GM10847 (cell line): Measurements from ENCODE around the gene TMOD2.

Experiments
- POLR2A ChIP-seq: IDR thresholded peaks from 2 replicates; pipeline ENCODE4 v1.6.1; 2011; ENCODE audit not compliant: insufficient read length; ENCODE audit errors: extremely low read depth

Gene TMOD2

DNA sequence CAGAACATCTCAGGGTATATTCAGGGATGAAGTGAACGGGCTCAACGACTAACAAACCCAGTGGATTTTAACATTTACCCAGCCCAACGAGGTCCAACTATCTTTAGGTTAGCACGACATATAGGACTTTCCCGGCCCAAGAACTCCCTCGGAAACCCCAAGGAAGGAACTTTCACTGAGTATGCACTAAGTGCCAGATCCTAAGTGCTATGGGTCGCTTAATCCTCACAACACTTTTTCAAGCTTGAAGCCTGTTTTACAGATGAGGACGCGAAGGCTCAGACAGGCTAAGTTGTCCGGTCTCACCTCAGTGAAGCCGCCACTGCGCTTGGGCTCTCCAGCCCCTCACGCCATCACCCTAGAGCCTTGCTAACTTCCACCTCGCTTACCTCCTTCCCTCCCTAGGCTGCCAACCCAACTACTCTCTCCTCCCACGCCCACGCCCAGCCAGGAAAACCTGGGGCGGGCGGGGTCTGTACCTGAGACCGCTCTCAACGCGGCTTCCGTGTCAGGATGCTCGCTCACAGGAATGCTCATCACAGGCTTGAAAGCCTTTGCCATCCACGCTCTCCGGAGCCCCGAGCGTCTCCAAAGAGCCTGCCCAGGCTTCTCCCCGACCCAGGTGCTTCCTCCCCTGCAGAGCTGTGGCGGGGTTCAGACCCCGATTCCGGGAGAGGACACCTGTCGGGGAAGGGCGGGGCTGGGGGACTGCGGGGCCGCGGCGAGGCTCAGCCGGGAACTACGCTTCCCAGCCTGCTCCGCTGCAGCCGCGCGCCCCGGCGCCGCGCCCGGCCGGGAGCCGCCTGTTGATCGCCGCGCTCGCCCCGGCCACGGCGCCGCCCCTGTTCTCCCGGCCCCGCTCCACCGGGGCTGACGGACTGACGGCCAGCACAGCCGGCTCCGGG lies at the start of gene TMOD2:
TMOD2 (plus strand) TSS at position 806 of the 905 bp plus-strand sequence. CDS start 14,845 bp downstream, outside the sequence.
- TF ChIP-seq POLR2A: peak; percentile 11

DNA sequence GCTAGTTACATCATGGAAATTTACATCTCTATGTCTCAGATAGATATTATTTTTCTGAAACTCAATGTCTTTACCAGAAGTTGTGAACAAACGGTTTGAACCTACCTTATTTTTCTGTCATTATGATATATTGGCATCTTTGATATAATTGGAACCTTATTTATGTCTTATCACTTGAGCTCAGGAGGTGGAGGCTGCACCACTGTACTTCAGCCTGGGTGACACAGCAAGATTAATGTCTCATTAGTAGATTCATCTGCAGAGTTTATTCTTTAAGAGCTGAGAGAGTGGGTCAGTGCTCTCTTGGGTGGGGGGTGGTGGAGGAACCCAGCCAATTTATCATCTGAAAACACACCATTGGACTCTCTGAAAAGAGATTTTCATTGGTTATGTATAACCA lies 48.7 kb upstream of the TMOD2 start:
- TF ChIP-seq POLR2A: no peak

DNA sequence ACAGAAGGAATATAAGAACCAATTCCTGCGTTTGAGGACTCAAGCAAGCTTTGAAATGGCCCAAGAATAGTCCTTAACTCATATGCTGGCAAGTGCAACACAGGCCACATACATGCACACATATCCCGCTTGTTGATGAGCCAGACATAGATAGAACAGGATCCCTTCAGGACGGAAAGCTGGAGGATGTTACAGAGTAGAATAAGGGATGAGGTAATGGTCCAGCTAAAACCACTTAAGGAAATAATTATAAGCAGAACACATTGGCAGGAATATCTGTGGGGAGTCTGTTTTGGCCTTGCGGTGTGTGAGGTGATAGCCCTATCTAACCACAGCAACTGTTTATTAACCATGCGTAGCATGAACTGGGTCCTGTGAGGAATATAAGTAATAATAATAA lies 45.1 kb upstream of the TMOD2 start:
- TF ChIP-seq POLR2A: no peak

GRCh38 chr15:51706926-51707608 lies 44.3 kb upstream of the TMOD2 start:
- no peak for TF ChIP-seq POLR2A

- no peak for TF ChIP-seq POLR2A
Measured at GRCh38 chr15:51708013-51708412, 43.4 kb upstream of the TMOD2 start.

GRCh38 chr15:51709031-51709430 lies 42.4 kb upstream of the TMOD2 start:
- TF ChIP-seq POLR2A: no peak

DNA sequence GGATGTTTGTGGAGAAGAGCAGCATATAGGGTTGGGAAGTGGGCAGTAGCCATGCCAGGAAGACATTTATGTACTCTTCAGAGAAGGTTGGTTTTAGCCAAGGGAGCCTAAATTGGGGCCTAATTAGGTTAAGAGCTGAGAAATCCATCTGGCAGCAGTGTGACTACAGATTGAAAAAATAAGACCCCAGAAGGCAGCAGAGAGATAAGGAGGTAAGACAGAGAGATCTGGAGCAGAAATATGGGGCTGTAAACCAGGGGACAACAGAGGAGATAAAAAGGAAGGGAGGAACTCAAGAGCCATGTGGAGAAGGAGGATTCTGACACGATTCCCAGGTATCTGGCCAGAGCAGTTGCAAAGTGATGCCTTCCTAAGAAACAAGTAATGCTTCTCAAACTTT lies 37.2 kb upstream of the TMOD2 start:
- no peak for TF ChIP-seq POLR2A

GRCh38 chr15:51714911-51715310 lies 36.5 kb upstream of the TMOD2 start:
- TF ChIP-seq POLR2A: no peak

GRCh38 chr15:51718219-51718618 lies 33.2 kb upstream of the TMOD2 start:
- TF ChIP-seq POLR2A: no peak

- TF ChIP-seq POLR2A: no peak
Measured at GRCh38 chr15:51718746-51719145, 32.7 kb upstream of the TMOD2 start.

GRCh38 chr15:51720201-51720995 lies 31.0 kb upstream of the TMOD2 start:
- no peak for TF ChIP-seq POLR2A

- TF ChIP-seq POLR2A: no peak
Measured at GRCh38 chr15:51721199-51721960, 30.0 kb upstream of the TMOD2 start.

- TF ChIP-seq POLR2A: no peak
Measured at GRCh38 chr15:51724199-51724598, 27.2 kb upstream of the TMOD2 start.

DNA sequence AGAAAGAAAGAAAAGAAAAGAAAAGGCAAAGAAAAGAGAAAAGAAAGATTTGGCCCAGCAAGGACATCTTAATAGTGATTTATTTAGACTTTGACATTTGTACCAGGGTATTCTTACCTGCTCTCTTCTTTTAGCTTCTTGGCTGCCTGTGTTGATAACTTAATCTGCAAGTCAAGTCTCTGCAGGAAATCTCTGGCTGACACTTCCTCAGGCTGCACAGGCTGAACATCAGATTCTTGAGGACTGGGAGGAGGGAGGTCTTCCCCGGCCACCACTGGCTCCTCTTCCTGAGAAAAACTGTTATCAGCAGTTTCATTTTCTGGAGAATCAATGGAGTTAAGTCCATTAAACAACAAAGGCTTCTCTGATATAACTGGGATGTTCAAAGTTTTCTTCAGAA lies 26.7 kb upstream of the TMOD2 start:
- TF ChIP-seq POLR2A: no peak
